Measurements from ENCODE around the gene NEK8. TPM values are rescaled to one million over a fixed set of nuclear protein-coding genes. Genes with fewer than 3 reads are reported as not detected.
A peak's percentile ranks its signal among the peaks of the same experiment; 100 is the strongest.

The NEK8 gene
- 10 to 100 TPM in 1 of 2 donors, 1 to 10 TPM in 1; 2.9 to 18.5 TPM for total RNA-seq

GRCh38 chr17:28728364-28729200, at the start of gene NEK8:
TSS of gene NEK8 (plus strand) at chr17:28728788. CDS start at chr17:28728814, 26 bp downstream.
- TF ChIP-seq CTCF (IDR thresholded peaks at IDR 0.05) (peak in 2 of 7 experiments; percentile 5 to 7), POLR2A (IDR thresholded peaks at IDR 0.05) (peak; percentile 76 to 89 (median 89))
- peaks cover 7 to 8% of the 10 kb centered on the region in 2 donors for H3K36me3 ChIP-seq (replicated peaks in 1 of 2; ENCODE audit: insufficient read depth in 1 of 2, low read depth in 2 of 2)
- intact Hi-C loops (cut with DNase I) = no loop called here
- ATAC-seq (peak; percentile 69), DNase-seq (peak; percentile 97 to 99 (median 98))
- no peaks in the 10 kb centered on the region for H3K27me3 ChIP-seq
- no peaks in the 10 kb centered on the region for H3K9me3 ChIP-seq
- 0% methylated on average over 44 to 64 of the region's 64 CpGs for WGBS, 2 donors
- H3K4me3 ChIP-seq = peak within 1 kb of the TSS; percentile 26 to 29
- H3K27ac ChIP-seq = peak within 1 kb of the TSS; percentile 95 to 99 (median 98)
- H3K4me1 ChIP-seq = peaks cover 35% of the 10 kb centered on the region

GRCh38 chr17:28682655-28683054, 45.9 kb upstream of the NEK8 start:
- intact Hi-C loops (cut with DNase I) = no loop called here
- TF ChIP-seq POLR2A (IDR thresholded peaks at IDR 0.05) (no peak), CTCF (IDR thresholded peaks at IDR 0.05) (no peak)
- H3K27ac ChIP-seq = no peak overlapping the region
- H3K9me3 ChIP-seq = no peaks in the 10 kb centered on the region
- H3K27me3 ChIP-seq = no peaks in the 10 kb centered on the region
- no peaks in the 10 kb centered on the region for H3K4me1 ChIP-seq
- peaks cover 38 to 68% of the 10 kb centered on the region in 2 donors for H3K36me3 ChIP-seq (replicated peaks in 1 of 2; ENCODE audit: insufficient read depth in 1 of 2, low read depth in 2 of 2)
- no peak for DNase-seq
- WGBS, 2 donors = 71 to 89% methylated on average over 10 of the region's 11 CpGs
- H3K4me3 ChIP-seq = no peak overlapping the region
- ATAC-seq = no peak

- intact Hi-C loops (cut with DNase I) = no loop called here
- Histone ChIP-seq H3K27ac (no peak overlapping the region), H3K27me3 (no peaks in the 10 kb centered on the region), H3K9me3 (no peaks in the 10 kb centered on the region), H3K4me1 (no peaks in the 10 kb centered on the region), H3K36me3 (replicated peaks in 1 of 2; ENCODE audit: insufficient read depth in 1 of 2, low read depth in 2 of 2) (peaks cover 32 to 76% of the 10 kb centered on the region in 2 donors), H3K4me3 (no peak overlapping the region)
- DNase-seq (peak; percentile 26 to 70 (median 52)), ATAC-seq (peak; percentile 59)
- TF ChIP-seq POLR2A (IDR thresholded peaks at IDR 0.05) (no peak), CTCF (IDR thresholded peaks at IDR 0.05) (peak in 1 of 7 experiments; percentile 5)
- WGBS, 2 donors = 51 to 58% methylated on average over 3 of the region's 3 CpGs
Measured at GRCh38 chr17:28684963-28685362, 43.6 kb upstream of the NEK8 start.

- no peak for TF ChIP-seq CTCF (IDR thresholded peaks at IDR 0.05)
- TF ChIP-seq POLR2A (IDR thresholded peaks at IDR 0.05) = no peak
- no peak overlapping the region for H3K27ac ChIP-seq
- H3K4me3 ChIP-seq = no peak overlapping the region
- no peak for DNase-seq
- peaks cover 36 to 80% of the 10 kb centered on the region in 2 donors for H3K36me3 ChIP-seq (replicated peaks in 1 of 2; ENCODE audit: insufficient read depth in 1 of 2, low read depth in 2 of 2)
- ATAC-seq = no peak
- no peaks in the 10 kb centered on the region for H3K9me3 ChIP-seq
- H3K4me1 ChIP-seq = no peaks in the 10 kb centered on the region
- intact Hi-C loops (cut with DNase I) = no loop called here
- WGBS, 2 donors = 88 to 89% methylated on average over 5 of the region's 5 CpGs
- H3K27me3 ChIP-seq = no peaks in the 10 kb centered on the region
Measured at GRCh38 chr17:28685366-28685765, 43.2 kb upstream of the NEK8 start.

Data from body of pancreas (tissue), 4 donors.